CD8-positive, alpha-beta memory T cell (primary cell): ENCODE results near the gene DVL2. TPM values are rescaled to one million over a fixed set of nuclear protein-coding genes. Genes with fewer than 3 reads are reported as not detected.

Source experiments
- CTCF ChIA-PET: fragments of 350-600 bp; sonication (Branson Sonifier 250); formaldehyde crosslinking; loops from one replicate; lab custom pipeline; 2021; ENCODE audit warnings: antibody characterized with exemption; lab: Charles Lee
- POLR2A ChIA-PET: fragments of 350-600 bp; sonication (Branson Sonifier 250); formaldehyde crosslinking; loops from one replicate; lab custom pipeline; 2021; ENCODE audit warnings: antibody characterized with exemption; lab: Charles Lee
- DNase-seq, 5 donors: peaks; one replicate each; pipeline versions ENCODE4 v3.0.0 to v3.0.0-alpha.2; 2020 to 2022; ENCODE audit warnings: mixed read lengths in 1 of 5
- H3K27ac ChIP-seq: one replicate; pipeline ENCODE4 v1.7.0; 2013; ENCODE audit warnings: low read depth, mild to moderate bottlenecking, low read length, moderate library complexity
- H3K27me3 ChIP-seq: 2 replicates; pipeline ENCODE4 v1.7.0; 2013; ENCODE audit warnings: low read length, mild to moderate bottlenecking; ENCODE audit not compliant: insufficient read depth, poor library complexity, severe bottlenecking
- H3K36me3 ChIP-seq: 2 replicates; pipeline ENCODE4 v1.7.0; 2013; ENCODE audit warnings: mild to moderate bottlenecking, low read length, moderate library complexity; ENCODE audit not compliant: insufficient read depth
- H3K4me1 ChIP-seq: 2 replicates; pipeline ENCODE4 v1.7.0; 2013; ENCODE audit warnings: mild to moderate bottlenecking, low read length, moderate library complexity; ENCODE audit not compliant: insufficient read depth
- H3K4me3 ChIP-seq: 2 replicates; pipeline ENCODE4 v1.7.0; 2013; ENCODE audit warnings: mild to moderate bottlenecking, low read length
- H3K9me3 ChIP-seq: 2 replicates; pipeline ENCODE4 v1.7.0; 2013; ENCODE audit warnings: mild to moderate bottlenecking, low read length
- H3K27ac Mint-ChIP-seq, 8 donors: one replicate each; pipeline ENCODE4 v1.8.0; 2020 to 2021; ENCODE audit warnings: mixed read lengths in 8 of 8, mild to moderate bottlenecking in 6 of 8, inconsistent platforms in 3 of 8, moderate library complexity in 3 of 8
- H3K27me3 Mint-ChIP-seq, 2 donors: one replicate each; pipeline ENCODE4 v1.8.0; 2020 to 2021; ENCODE audit warnings: mixed read lengths in 2 of 2, mild to moderate bottlenecking in 1 of 2, moderate library complexity in 1 of 2
- H3K36me3 Mint-ChIP-seq, 3 donors: one replicate each; pipeline ENCODE4 v1.8.0; 2020 to 2021; ENCODE audit warnings: mixed read lengths in 3 of 3, inconsistent platforms in 1 of 3, mild to moderate bottlenecking in 1 of 3
- H3K4me1 Mint-ChIP-seq, 3 donors: one replicate each; pipeline ENCODE4 v1.8.0; 2020 to 2021; ENCODE audit warnings: mixed read lengths in 3 of 3, inconsistent platforms in 1 of 3, mild to moderate bottlenecking in 1 of 3
- H3K4me3 Mint-ChIP-seq, 7 donors: one replicate each; pipeline ENCODE4 v1.8.0; 2020 to 2021; ENCODE audit warnings: mixed read lengths in 7 of 7, mild to moderate bottlenecking in 6 of 7, moderate library complexity in 4 of 7, inconsistent platforms in 2 of 7
- H3K9me3 Mint-ChIP-seq, 5 donors: one replicate each; pipeline ENCODE4 v1.8.0; 2020 to 2022; ENCODE audit warnings: mixed read lengths in 5 of 5, mild to moderate bottlenecking in 3 of 5, moderate library complexity in 2 of 5, inconsistent platforms in 1 of 5
- polyA plus RNA-seq: library from polyadenylated mRNA; unstranded; fragments of 300-500 nt; fragmentation: Illumina TruSeq; gene quantifications from one replicate; pipeline ENCODE4 v1.2.3, GENCODE V29; 2021
- total RNA-seq, 2 experiments: library from RNA; stranded (reverse); gene quantifications; one replicate each; pipeline ENCODE4 v1.2.3, GENCODE V29; 2021

Gene DVL2
- total and polyA plus RNA-seq, 3 experiments from 2014 or later: 24.0 to 65.5 (median 61.8) TPM

DNA sequence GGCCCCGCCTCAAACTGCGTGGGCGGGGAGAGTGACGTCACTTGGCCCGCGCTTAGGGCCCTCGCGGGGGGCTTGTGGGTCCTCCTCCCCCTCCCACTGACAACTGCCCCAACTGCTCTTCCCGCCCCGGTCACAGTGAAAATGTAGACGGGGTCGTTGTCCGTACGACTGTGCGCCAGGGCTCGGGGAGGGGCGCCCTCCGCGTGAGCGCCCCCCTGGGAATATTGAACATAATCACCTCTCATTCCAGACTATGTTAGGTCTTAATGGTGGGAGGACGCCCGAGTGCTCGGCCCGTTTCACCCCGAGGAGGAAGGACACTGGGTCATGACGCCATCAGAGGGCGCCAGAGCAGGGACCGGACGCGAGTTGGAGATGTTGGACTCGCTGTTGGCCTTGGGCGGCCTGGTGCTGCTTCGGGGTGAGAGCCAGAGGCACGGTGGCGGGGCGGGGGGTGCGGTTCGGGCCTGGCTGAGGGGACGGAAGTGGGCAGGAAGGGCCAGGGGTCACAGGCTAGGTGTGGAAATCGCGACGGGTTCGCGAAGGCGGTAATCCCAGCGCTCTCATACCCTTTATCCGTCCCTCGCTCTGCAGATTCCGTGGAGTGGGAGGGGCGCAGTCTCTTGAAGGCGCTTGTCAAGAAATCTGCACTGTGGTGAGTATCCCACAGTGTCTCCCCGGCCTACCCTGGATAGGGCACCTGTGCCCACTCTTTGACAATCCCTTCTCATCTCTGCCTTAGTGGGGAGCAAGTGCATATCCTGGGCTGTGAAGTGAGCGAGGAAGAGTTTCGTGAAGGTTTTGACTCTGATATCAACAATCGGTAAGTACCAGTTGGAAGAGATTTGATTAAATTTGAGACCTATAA, 18.1 kb upstream of the DVL2 start, which contains the start of gene ELP5:
Gene ELP5, plus strand, starts transcription at position 40 of the 868 bp plus-strand sequence. Its CDS starts 336 bp downstream, at position 376.
- Mint-ChIP-seq H3K36me3 (peaks cover 3 to 52% (median 7%) of the 10 kb centered on the region in 3 donors), H3K9me3 (no peaks in the 10 kb centered on the region), H3K4me3 (peak within 1 kb of the TSS; percentile 94 to 98 (median 96)), H3K27me3 (peaks cover 0 to 2% of the 10 kb centered on the region in 2 donors), H3K4me1 (peaks cover 38 to 55% (median 41%) of the 10 kb centered on the region in 3 donors), H3K27ac (peak within 1 kb of the TSS; percentile 97 to 100 (median 99))
- Histone ChIP-seq H3K4me1 (peaks cover 33% of the 10 kb centered on the region), H3K36me3 (peaks cover 10% of the 10 kb centered on the region), H3K9me3 (no peaks in the 10 kb centered on the region), H3K27me3 (no peaks in the 10 kb centered on the region), H3K4me3 (peak within 1 kb of the TSS; percentile 85), H3K27ac (peak within 1 kb of the TSS; percentile 97)
- DNase-seq: peak; percentile 82 to 99 (median 87)
- POLR2A ChIA-PET: interaction anchor here (1.3 to 2.5 kb wide), 2 partner anchors 10 to 13 kb away, joined by 13 to 16 read pairs; partner anchors contain the start of genes GABARAP and PHF23
- CTCF ChIA-PET: interaction anchor here (1.1 kb wide), 1 partner anchor 14 kb away, joined by 4 read pairs; no protein-coding TSS in a partner anchor

DNA sequence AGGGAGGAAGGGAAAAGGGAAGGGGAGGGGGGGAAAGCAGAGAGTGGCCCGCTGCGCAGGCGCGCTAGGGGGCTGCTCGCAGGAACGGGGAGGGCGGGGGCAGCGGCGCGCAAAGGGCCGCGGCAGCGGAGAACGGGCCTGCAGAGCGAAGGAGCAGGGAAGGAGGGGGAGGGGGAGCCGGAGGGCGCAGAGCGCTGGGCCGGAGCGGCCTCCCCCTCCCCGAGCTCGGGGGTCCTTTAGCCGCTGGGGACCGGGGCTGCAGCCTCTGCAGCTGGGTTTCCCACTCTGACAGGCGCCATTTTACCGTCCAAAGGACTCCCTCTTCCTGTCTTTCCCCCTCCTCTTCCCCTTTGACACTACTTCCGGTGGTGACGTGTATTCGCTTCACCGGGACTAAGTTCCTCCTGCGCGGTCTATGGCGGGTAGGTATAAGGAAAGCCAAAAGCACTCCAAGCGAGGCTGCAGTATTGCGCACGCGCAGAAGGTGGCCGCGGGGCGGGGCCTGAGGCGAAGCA, 17.4 kb upstream of the DVL2 start, which contains the start of gene CTDNEP1:
Gene CTDNEP1, minus strand, starts transcription at position 74 of the 515 bp plus-strand sequence. CDS start 438 bp downstream, outside the sequence.
- Mint-ChIP-seq H3K36me3 (peaks cover under 1 to 50% (median 10%) of the 10 kb centered on the region in 3 donors), H3K9me3 (no peaks in the 10 kb centered on the region), H3K27ac (peak within 1 kb of the TSS; percentile 97 to 100 (median 99)), H3K4me3 (peak within 1 kb of the TSS; percentile 94 to 98 (median 96)), H3K4me1 (peaks cover 38 to 55% (median 41%) of the 10 kb centered on the region in 3 donors), H3K27me3 (peaks cover 0 to 2% of the 10 kb centered on the region in 2 donors)
- peak within 1 kb of the TSS; percentile 97 for H3K27ac ChIP-seq
- CTCF ChIA-PET: interaction anchor here (1.1 to 1.2 kb wide), 2 partner anchors 9 to 13 kb away, joined by 4 to 6 read pairs; partner anchors contain the start of gene GABARAP
- H3K4me1 ChIP-seq: peaks cover 33% of the 10 kb centered on the region
- H3K9me3 ChIP-seq: no peaks in the 10 kb centered on the region
- peak in 4 of 5 donors; percentile 98 to 100 (median 98) for DNase-seq
- H3K36me3 ChIP-seq: peaks cover 16% of the 10 kb centered on the region
- H3K4me3 ChIP-seq: peak within 1 kb of the TSS; percentile 85
- H3K27me3 ChIP-seq: no peaks in the 10 kb centered on the region
- POLR2A ChIA-PET: interaction anchor here (0.7 to 2.5 kb wide), 5 partner anchors 9 to 868 kb away, joined by 3 to 16 read pairs (median 6); partner anchors contain the start of genes DVL2, GABARAP and PHF23

DNA sequence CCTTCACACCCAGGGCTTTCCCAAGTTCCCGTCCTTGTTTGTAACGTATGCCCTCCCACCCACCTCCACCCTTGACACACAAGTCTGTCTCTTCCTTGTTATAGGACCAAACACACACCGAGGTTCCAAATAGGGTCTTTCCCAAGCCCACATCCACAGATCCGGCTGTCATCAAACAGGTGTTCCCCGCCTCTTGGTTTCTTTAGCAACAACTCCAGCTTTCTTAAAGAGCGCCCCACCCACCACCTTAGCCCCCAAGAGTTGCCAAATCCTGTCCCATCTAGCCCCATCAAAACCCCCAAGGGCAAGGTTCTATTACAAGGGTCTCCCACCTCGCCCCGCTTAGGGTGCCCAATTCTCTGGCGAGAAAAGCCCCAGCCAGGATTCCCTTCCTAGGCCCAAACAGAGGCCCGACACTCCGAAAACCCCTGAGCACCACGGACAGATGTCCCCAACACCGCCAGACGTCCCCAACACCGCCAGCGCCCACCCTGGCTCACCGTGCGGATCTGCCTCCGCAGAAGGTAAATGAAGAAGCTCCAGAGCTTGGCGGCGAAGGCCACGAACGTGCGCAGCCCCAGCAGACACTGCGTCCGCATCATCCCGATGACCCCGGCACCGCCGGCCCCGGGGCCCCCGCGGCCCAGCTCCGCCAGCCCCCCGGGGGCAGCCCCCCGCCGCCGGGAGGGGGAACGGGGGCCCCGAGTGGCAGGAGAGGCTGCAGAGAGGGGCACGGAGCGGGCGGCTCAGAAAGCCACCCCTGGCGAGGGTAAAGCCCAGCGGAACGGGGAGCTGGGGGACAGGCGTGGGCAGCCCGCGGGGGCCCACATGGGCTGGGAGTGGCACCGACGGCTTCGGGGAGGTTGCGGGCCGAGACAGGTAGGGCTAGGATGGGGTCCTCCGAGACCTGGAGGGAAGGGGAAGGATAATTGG, 16.6 kb upstream of the DVL2 start:
- peak in 2 of 5 donors; percentile 10 to 35 for DNase-seq
- POLR2A ChIA-PET: interaction anchor here (0.7 to 2.5 kb wide), 5 partner anchors 8 to 868 kb away, joined by 3 to 16 read pairs (median 6); partner anchors contain the start of genes DVL2, GABARAP and PHF23
- H3K36me3 Mint-ChIP-seq: peaks cover 0 to 51% (median 14%) of the 10 kb centered on the region in 3 donors

DNA sequence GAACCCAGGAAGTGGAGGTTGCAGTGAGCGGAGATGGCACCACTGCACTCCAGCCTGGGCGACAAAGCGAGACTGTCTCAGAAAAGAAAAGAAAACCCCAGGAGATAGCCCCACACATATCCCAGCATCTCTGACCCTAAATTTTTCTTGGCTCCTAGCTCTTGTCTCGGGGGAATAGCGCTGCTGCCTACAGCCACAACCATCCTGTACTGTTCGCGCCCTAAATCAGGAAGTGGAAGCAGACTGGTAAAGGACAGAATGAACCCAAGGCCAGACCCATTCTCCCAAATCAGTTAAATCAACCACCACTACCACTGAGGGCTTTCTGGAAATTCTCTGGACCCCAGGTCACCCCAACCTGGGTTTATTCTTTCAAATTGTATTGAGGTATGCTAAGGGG, 15.5 kb upstream of the DVL2 start:
- no peak for DNase-seq
- Mint-ChIP-seq H3K27ac (peak overlapping the region in 6 of 8 donors; percentile 46 to 96 (median 96)), H3K27me3 (peaks cover 0 to 2% of the 10 kb centered on the region in 2 donors), H3K4me1 (peaks cover 41 to 55% (median 46%) of the 10 kb centered on the region in 3 donors), H3K9me3 (no peaks in the 10 kb centered on the region), H3K4me3 (peak overlapping the region; percentile 70 to 98 (median 93)), H3K36me3 (peaks cover 0 to 50% (median 14%) of the 10 kb centered on the region in 3 donors)
- ChIA-PET CTCF (interaction anchor here (1.0 to 1.9 kb wide), 2 partner anchors 10 to 47 kb away, joined by 3 to 5 read pairs; no protein-coding TSS in a partner anchor), POLR2A (interaction anchor here (2.5 kb wide), 1 partner anchor 10 kb away, joined by 16 read pairs; the partner anchor contains the start of gene PHF23)
- H3K9me3 ChIP-seq: no peaks in the 10 kb centered on the region
- peak overlapping the region; percentile 68 for H3K4me3 ChIP-seq
- peaks cover 24% of the 10 kb centered on the region for H3K36me3 ChIP-seq
- peaks cover 33% of the 10 kb centered on the region for H3K4me1 ChIP-seq
- peak overlapping the region; percentile 97 for H3K27ac ChIP-seq
- H3K27me3 ChIP-seq: no peaks in the 10 kb centered on the region

More for the DNA sequence above, 16.6 kb upstream of the DVL2 start:
- Mint-ChIP-seq H3K27ac (peak overlapping the region; percentile 86 to 100 (median 96)), H3K4me3 (peak overlapping the region; percentile 94 to 98 (median 96)), H3K27me3 (peaks cover 0 to 2% of the 10 kb centered on the region in 2 donors), H3K4me1 (peaks cover 41 to 55% (median 46%) of the 10 kb centered on the region in 3 donors), H3K9me3 (no peaks in the 10 kb centered on the region)
- Histone ChIP-seq H3K36me3 (peaks cover 23% of the 10 kb centered on the region), H3K4me3 (peak overlapping the region; percentile 68), H3K9me3 (no peaks in the 10 kb centered on the region), H3K27me3 (no peaks in the 10 kb centered on the region), H3K27ac (peak overlapping the region; percentile 97), H3K4me1 (peaks cover 33% of the 10 kb centered on the region)
- CTCF ChIA-PET: interaction anchor here (1.1 to 1.2 kb wide), 2 partner anchors 8 to 13 kb away, joined by 4 to 6 read pairs; partner anchors contain the start of gene GABARAP

DNA sequence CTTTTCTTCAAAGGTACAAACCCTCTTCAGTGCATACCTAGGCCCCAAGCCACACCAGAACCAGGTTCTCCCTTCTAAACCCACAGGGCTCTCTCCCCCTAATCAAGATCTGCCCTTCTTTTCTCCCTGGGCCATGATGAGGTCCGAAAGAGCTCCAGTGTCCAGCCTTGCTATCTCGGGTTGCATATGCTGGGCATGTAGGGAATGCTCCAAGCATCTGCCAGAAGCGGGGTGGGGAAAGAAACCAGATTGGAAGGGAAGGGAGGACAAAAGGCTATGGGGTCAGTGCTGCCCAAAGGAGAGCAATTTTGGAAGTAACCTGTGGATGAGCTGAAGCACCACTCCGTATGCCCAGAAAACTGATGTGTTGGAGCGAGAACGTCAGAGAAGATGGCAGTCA, 14.9 kb upstream of the DVL2 start:
- Histone ChIP-seq H3K36me3 (peaks cover 26% of the 10 kb centered on the region), H3K4me3 (no peak overlapping the region), H3K9me3 (no peaks in the 10 kb centered on the region), H3K4me1 (peaks cover 33% of the 10 kb centered on the region), H3K27me3 (no peaks in the 10 kb centered on the region), H3K27ac (no peak overlapping the region)
- no peaks in the 10 kb centered on the region for H3K9me3 Mint-ChIP-seq
- ChIA-PET CTCF (interaction anchor here (1.0 to 1.9 kb wide), 2 partner anchors 9 to 47 kb away, joined by 3 to 5 read pairs; no protein-coding TSS in a partner anchor), POLR2A (no interaction called here)
- H3K4me3 Mint-ChIP-seq: peak overlapping the region; percentile 66 to 95 (median 93)
- H3K27me3 Mint-ChIP-seq: peaks cover 0 to 2% of the 10 kb centered on the region in 2 donors
- DNase-seq: no peak
- H3K27ac Mint-ChIP-seq: peak overlapping the region in 2 of 8 donors; percentile 76 to 91
- H3K4me1 Mint-ChIP-seq: peaks cover 41 to 51% (median 46%) of the 10 kb centered on the region in 3 donors
- H3K36me3 Mint-ChIP-seq: peaks cover 0 to 50% (median 18%) of the 10 kb centered on the region in 3 donors

DNA sequence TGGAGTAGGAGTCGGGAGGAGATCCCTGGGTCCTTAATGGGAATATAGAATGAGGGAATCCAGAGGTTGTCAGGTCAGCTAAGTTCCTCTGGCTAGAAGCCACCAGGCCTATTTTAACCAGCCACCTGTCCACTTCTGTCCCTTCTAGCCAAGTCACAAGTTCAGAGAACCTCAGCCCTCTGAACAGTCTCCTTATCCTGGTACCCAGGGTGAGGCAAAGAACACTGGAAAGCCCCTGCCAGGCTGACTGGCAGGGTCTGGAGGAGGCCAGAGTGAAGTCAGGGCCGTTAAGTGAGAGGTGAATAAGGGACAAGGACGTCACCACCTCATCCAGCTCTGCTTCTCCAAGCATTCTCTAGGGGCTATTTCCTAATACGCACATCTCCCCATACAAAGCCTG, 14.5 kb upstream of the DVL2 start:
- H3K36me3 Mint-ChIP-seq: peaks cover 0 to 50% (median 16%) of the 10 kb centered on the region in 3 donors
- ChIA-PET POLR2A (no interaction called here), CTCF (interaction anchor here (1.9 kb wide), 1 partner anchor 9 kb away, joined by 5 read pairs; no protein-coding TSS in a partner anchor)
- H3K9me3 Mint-ChIP-seq: no peaks in the 10 kb centered on the region
- Histone ChIP-seq H3K36me3 (peaks cover 25% of the 10 kb centered on the region), H3K27me3 (no peaks in the 10 kb centered on the region), H3K27ac (no peak overlapping the region), H3K9me3 (no peaks in the 10 kb centered on the region), H3K4me3 (no peak overlapping the region), H3K4me1 (peaks cover 33% of the 10 kb centered on the region)
- DNase-seq: no peak
- H3K27me3 Mint-ChIP-seq: peaks cover 0 to 2% of the 10 kb centered on the region in 2 donors
- peak overlapping the region in 3 of 8 donors; percentile 35 to 91 (median 63) for H3K27ac Mint-ChIP-seq
- peaks cover 39 to 47% (median 46%) of the 10 kb centered on the region in 3 donors for H3K4me1 Mint-ChIP-seq
- peak overlapping the region; percentile 37 to 95 (median 93) for H3K4me3 Mint-ChIP-seq
